Type B pancreatic cell (in vitro differentiated cells): ENCODE results near the gene USH2A. TPM values are rescaled to one million over a fixed set of nuclear protein-coding genes. Genes with fewer than 3 reads are reported as not detected.

Experiments used
- DNase-seq: peaks from one replicate; pipeline ENCODE4 v3.0.0; 2021; ENCODE audit warnings: mixed read lengths; ENCODE audit not compliant: unreplicated experiment; ENCODE audit errors: extremely low spot score
- H3K27ac Mint-ChIP-seq: 2 replicates; pipeline ENCODE4 v1.8.0; 2021; ENCODE audit warnings: mild to moderate bottlenecking, mixed read lengths
- H3K27me3 Mint-ChIP-seq: 2 replicates; pipeline ENCODE4 v1.8.0; 2021; ENCODE audit warnings: mixed read lengths
- H3K36me3 Mint-ChIP-seq: 2 replicates; pipeline ENCODE4 v1.8.0; 2021; ENCODE audit warnings: mixed read lengths
- H3K4me1 Mint-ChIP-seq: one replicate; pipeline ENCODE4 v1.8.0; 2021; ENCODE audit warnings: mixed read lengths; ENCODE audit not compliant: unreplicated experiment
- H3K4me3 Mint-ChIP-seq: 2 replicates; pipeline ENCODE4 v1.8.0; 2021; ENCODE audit warnings: mild to moderate bottlenecking, mixed read lengths
- H3K9me3 Mint-ChIP-seq: 2 replicates; pipeline ENCODE4 v1.8.0; 2021; ENCODE audit warnings: mixed read lengths
- CTCF ChIP-seq: fragments of 200-600 bp; sonication (generic); conservative IDR thresholded peaks from 2 replicates; pipeline ENCODE4 v1.5.0; 2021; ENCODE audit warnings: antibody characterized with exemption, mild to moderate bottlenecking
- total RNA-seq: library from RNA; stranded (reverse); gene quantifications from 2 replicates; pipeline ENCODE4 v1.2.1, GENCODE V29; 2021; ENCODE audit warnings: low replicate concordance

Gene USH2A
- total RNA-seq, 1 donor from 2014 or later = 0.22 TPM

DNA sequence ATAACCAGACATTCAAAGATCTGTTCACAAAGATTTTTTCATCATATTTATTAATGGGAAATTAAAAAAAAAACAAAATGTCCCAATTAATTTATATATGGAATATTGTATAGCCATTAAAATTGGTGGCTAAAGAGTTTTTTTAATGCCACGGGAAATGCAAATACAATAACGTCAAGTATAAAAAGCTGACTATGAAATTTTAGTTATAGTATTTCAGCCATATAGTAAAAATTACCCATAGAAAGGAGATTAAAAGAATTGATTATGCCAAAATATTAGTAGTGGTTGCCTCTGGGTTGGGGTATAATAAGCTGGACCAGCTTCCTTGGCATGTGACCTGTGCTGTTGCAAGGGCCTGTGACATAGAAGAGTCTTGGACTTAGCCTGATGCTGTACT lies 777.4 kb downstream of the USH2A start:
- Mint-ChIP-seq H3K9me3 (no peaks in the 10 kb centered on the region), H3K36me3 (no peaks in the 10 kb centered on the region), H3K4me3 (no peak overlapping the region), H3K4me1 (peaks cover 5% of the 10 kb centered on the region), H3K27me3 (peaks cover 7% of the 10 kb centered on the region), H3K27ac (no peak overlapping the region)
- no peak for TF ChIP-seq CTCF
- no peak for DNase-seq

GRCh38 chr1:215645182-215645581 lies 778.1 kb downstream of the USH2A start:
- no peak for DNase-seq
- Mint-ChIP-seq H3K9me3 (no peaks in the 10 kb centered on the region), H3K27ac (peak overlapping the region; percentile 40), H3K27me3 (peaks cover 7% of the 10 kb centered on the region), H3K36me3 (no peaks in the 10 kb centered on the region), H3K4me3 (no peak overlapping the region), H3K4me1 (no peaks in the 10 kb centered on the region)
- no peak for TF ChIP-seq CTCF

- no peaks in the 10 kb centered on the region for H3K9me3 Mint-ChIP-seq
- H3K4me3 Mint-ChIP-seq = no peak overlapping the region
- DNase-seq = no peak
- TF ChIP-seq CTCF = no peak
- peaks cover 7% of the 10 kb centered on the region for H3K27me3 Mint-ChIP-seq
- H3K4me1 Mint-ChIP-seq = no peaks in the 10 kb centered on the region
- H3K27ac Mint-ChIP-seq = no peak overlapping the region
- no peaks in the 10 kb centered on the region for H3K36me3 Mint-ChIP-seq
Observed at GRCh38 chr1:215643592-215644321, 779.5 kb downstream of the USH2A start.

DNA sequence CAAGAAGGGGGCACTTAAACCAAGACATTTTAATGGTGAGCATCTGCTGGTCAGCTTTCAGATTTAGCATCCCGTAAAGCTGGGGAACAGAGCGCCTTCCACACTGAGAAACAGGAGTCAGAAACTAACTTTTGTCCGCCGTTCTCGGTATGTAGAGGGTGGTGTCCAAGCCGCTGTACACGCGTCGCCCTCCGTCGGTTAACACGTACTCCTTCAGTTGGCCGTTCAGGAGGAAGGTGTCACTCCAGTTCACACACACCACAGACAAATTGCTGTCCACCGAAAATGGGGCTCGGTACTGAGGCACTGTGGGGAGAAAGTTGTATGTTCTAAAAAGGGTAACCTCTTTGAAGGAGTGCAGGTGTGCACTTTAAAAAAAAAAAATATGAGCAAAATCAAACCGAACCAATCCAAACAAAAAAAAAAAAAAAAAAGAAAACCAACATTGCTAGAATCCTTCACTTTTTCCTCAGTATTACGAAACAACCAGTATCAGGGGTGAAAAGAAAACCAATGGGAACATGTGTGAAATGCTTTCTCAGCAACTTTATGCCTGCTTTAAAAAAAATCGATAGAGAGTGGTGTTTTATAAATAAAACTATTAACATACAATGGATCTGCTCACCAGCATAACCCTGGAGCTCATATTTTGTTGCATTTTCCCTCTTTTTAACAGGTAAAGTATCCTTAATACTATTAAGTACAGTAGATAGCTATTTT lies 782.7 kb downstream of the USH2A start:
- H3K27ac Mint-ChIP-seq = no peak overlapping the region

DNA sequence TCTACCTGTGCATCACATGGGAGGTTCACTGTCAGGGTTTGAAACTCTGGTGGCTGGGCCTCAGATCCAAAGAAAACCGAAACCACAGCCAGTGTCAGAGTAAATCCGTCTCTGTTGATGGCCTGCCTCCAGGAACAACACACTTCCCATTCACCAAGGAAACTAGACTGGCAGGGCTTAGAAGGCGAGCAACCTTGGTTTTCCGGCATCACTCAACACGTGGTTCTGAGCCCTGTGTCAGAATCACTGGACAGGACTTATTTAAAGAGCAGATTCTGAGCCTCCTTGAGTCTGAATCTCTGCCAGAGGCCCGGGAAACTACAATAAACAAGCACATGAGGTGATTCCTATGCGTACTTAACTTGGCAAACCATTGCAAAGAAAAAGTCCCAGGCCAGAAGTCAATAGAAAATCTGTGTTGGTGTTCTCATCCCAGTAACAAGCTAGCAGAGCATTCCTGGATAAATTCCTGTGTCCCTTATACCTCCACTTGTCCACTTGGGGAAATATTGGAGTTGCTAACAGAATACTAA lies 786.1 kb downstream of the USH2A start:
- peaks cover 3% of the 10 kb centered on the region for H3K27me3 Mint-ChIP-seq
- peak; percentile 16 for TF ChIP-seq CTCF
- peak overlapping the region; percentile 63 for H3K27ac Mint-ChIP-seq
- H3K9me3 Mint-ChIP-seq = no peaks in the 10 kb centered on the region
- no peak overlapping the region for H3K4me3 Mint-ChIP-seq
- H3K36me3 Mint-ChIP-seq = no peaks in the 10 kb centered on the region
- no peak for DNase-seq
- peaks cover 23% of the 10 kb centered on the region for H3K4me1 Mint-ChIP-seq

More for the DNA sequence above, 782.7 kb downstream of the USH2A start:
- Mint-ChIP-seq H3K4me1 (peaks cover 18% of the 10 kb centered on the region), H3K9me3 (no peaks in the 10 kb centered on the region), H3K4me3 (no peak overlapping the region), H3K36me3 (no peaks in the 10 kb centered on the region), H3K27me3 (peaks cover 7% of the 10 kb centered on the region)
- no peak for DNase-seq
- TF ChIP-seq CTCF = no peak
